Activated naive CD8-positive, alpha-beta T cell treated with anti-CD3 and anti-CD28 coated beads for 36 hours (primary cell): ENCODE data around the gene ZSCAN4. TPM values are rescaled to one million over a fixed set of nuclear protein-coding genes. Genes with fewer than 3 reads are reported as not detected.

ENCODE experiments used
- DNase-seq: peaks from one replicate; pipeline ENCODE4 v3.0.0; 2021
- H3K27ac Mint-ChIP-seq: one replicate; pipeline ENCODE4 v1.8.0; 2022; ENCODE audit warnings: mild to moderate bottlenecking, moderate library complexity, mixed read lengths
- H3K27me3 Mint-ChIP-seq: one replicate; pipeline ENCODE4 v1.8.0; 2022; ENCODE audit warnings: mild to moderate bottlenecking, mixed read lengths
- H3K36me3 Mint-ChIP-seq: one replicate; pipeline ENCODE4 v1.8.0; 2021; ENCODE audit warnings: mild to moderate bottlenecking, mixed read lengths
- H3K4me1 Mint-ChIP-seq: one replicate; pipeline ENCODE4 v1.8.0; 2021; ENCODE audit warnings: mixed read lengths
- H3K4me3 Mint-ChIP-seq: one replicate; pipeline ENCODE4 v1.8.0; 2022; ENCODE audit warnings: mild to moderate bottlenecking, moderate library complexity, mixed read lengths
- H3K9me3 Mint-ChIP-seq: one replicate; pipeline ENCODE4 v1.8.0; 2022; ENCODE audit warnings: mixed read lengths
- total RNA-seq, 2 experiments: library from RNA; stranded (reverse); gene quantifications; one replicate each; pipeline ENCODE4 v1.2.3, GENCODE V29; 2021

Gene ZSCAN4
- under 1 TPM in 1 of 2 experiments, not detected in 1; 0.14 TPM for total RNA-seq

GRCh38 chr19:57668635-57669034, at the start of gene ZSCAN4:
Gene ZSCAN4 (plus strand): TSS chr19:57668935. CDS start chr19:57676146, 7,211 bp downstream.
- Mint-ChIP-seq H3K27ac (no peak within 1 kb of the TSS), H3K4me3 (no peak within 1 kb of the TSS), H3K36me3 (peaks cover 2% of the 10 kb centered on the region), H3K27me3 (peaks cover 48% of the 10 kb centered on the region), H3K9me3 (no peaks in the 10 kb centered on the region), H3K4me1 (peaks cover 3% of the 10 kb centered on the region)
- DNase-seq, result no peak

GRCh38 chr19:57620673-57621348, 47.9 kb upstream of the ZSCAN4 start:
- no peaks in the 10 kb centered on the region for H3K27me3 Mint-ChIP-seq

GRCh38 chr19:57623091-57623490, 45.6 kb upstream of the ZSCAN4 start:
- Mint-ChIP-seq H3K4me3 (no peak overlapping the region), H3K36me3 (peaks cover 79% of the 10 kb centered on the region), H3K27me3 (no peaks in the 10 kb centered on the region), H3K27ac (no peak overlapping the region), H3K9me3 (peaks cover 67% of the 10 kb centered on the region), H3K4me1 (no peaks in the 10 kb centered on the region)
- DNase-seq, result no peak

More at GRCh38 chr19:57620673-57621348, 47.9 kb upstream of the ZSCAN4 start:
- H3K4me1 Mint-ChIP-seq, result no peaks in the 10 kb centered on the region
- H3K36me3 Mint-ChIP-seq, result peaks cover 99% of the 10 kb centered on the region
- DNase-seq, result no peak
- H3K27ac Mint-ChIP-seq, result no peak overlapping the region
- peaks cover 80% of the 10 kb centered on the region for H3K9me3 Mint-ChIP-seq
- H3K4me3 Mint-ChIP-seq, result no peak overlapping the region

GRCh38 chr19:57632987-57633831, 35.5 kb upstream of the ZSCAN4 start, which contains the start of gene ZNF211:
Gene ZNF211 (plus strand): TSS chr19:57633168. CDS start chr19:57633347, 179 bp downstream.
- Mint-ChIP-seq H3K27ac (peak within 1 kb of the TSS; percentile 84), H3K27me3 (no peaks in the 10 kb centered on the region), H3K9me3 (peaks cover 22% of the 10 kb centered on the region), H3K4me1 (peaks cover 9% of the 10 kb centered on the region), H3K4me3 (peak within 1 kb of the TSS; percentile 93), H3K36me3 (peaks cover 54% of the 10 kb centered on the region)
- peak; percentile 86 for DNase-seq

- DNase-seq, result no peak
- Mint-ChIP-seq H3K4me1 (peaks cover 9% of the 10 kb centered on the region), H3K4me3 (peak overlapping the region; percentile 93), H3K9me3 (peaks cover 27% of the 10 kb centered on the region), H3K27me3 (no peaks in the 10 kb centered on the region), H3K27ac (peak overlapping the region; percentile 84), H3K36me3 (peaks cover 60% of the 10 kb centered on the region)
Observed at GRCh38 chr19:57633832-57634131, 35.0 kb upstream of the ZSCAN4 start.

GRCh38 chr19:57637379-57637778, 31.4 kb upstream of the ZSCAN4 start:
- Mint-ChIP-seq H3K36me3 (peaks cover 78% of the 10 kb centered on the region), H3K4me1 (peaks cover 9% of the 10 kb centered on the region), H3K27ac (no peak overlapping the region), H3K27me3 (no peaks in the 10 kb centered on the region), H3K4me3 (no peak overlapping the region), H3K9me3 (peaks cover 48% of the 10 kb centered on the region)
- DNase-seq, result no peak

GRCh38 chr19:57641715-57642234, 27.0 kb upstream of the ZSCAN4 start:
- H3K36me3 Mint-ChIP-seq, result peaks cover 78% of the 10 kb centered on the region

GRCh38 chr19:57642396-57643046, 26.2 kb upstream of the ZSCAN4 start:
- H3K27me3 Mint-ChIP-seq, result no peaks in the 10 kb centered on the region
- H3K27ac Mint-ChIP-seq, result no peak overlapping the region
- peaks cover 70% of the 10 kb centered on the region for H3K36me3 Mint-ChIP-seq
- peaks cover 56% of the 10 kb centered on the region for H3K9me3 Mint-ChIP-seq
- DNase-seq, result no peak
- H3K4me3 Mint-ChIP-seq, result no peak overlapping the region
- no peaks in the 10 kb centered on the region for H3K4me1 Mint-ChIP-seq

More at GRCh38 chr19:57641715-57642234, 27.0 kb upstream of the ZSCAN4 start:
- no peak for DNase-seq
- Mint-ChIP-seq H3K27ac (no peak overlapping the region), H3K9me3 (peaks cover 60% of the 10 kb centered on the region), H3K4me3 (no peak overlapping the region), H3K4me1 (no peaks in the 10 kb centered on the region), H3K27me3 (no peaks in the 10 kb centered on the region)

- no peak overlapping the region for H3K4me3 Mint-ChIP-seq
- peaks cover 58% of the 10 kb centered on the region for H3K36me3 Mint-ChIP-seq
- H3K4me1 Mint-ChIP-seq, result no peaks in the 10 kb centered on the region
- no peak for DNase-seq
- H3K9me3 Mint-ChIP-seq, result peaks cover 53% of the 10 kb centered on the region
- no peaks in the 10 kb centered on the region for H3K27me3 Mint-ChIP-seq
- no peak overlapping the region for H3K27ac Mint-ChIP-seq
Observed at GRCh38 chr19:57643734-57644133, 25.0 kb upstream of the ZSCAN4 start.

GRCh38 chr19:57648331-57649003, 20.3 kb upstream of the ZSCAN4 start:
- H3K36me3 Mint-ChIP-seq, result peaks cover 26% of the 10 kb centered on the region
- no peak for DNase-seq
- H3K4me3 Mint-ChIP-seq, result no peak overlapping the region
- H3K27me3 Mint-ChIP-seq, result peaks cover 4% of the 10 kb centered on the region
- peaks cover 42% of the 10 kb centered on the region for H3K9me3 Mint-ChIP-seq
- peaks cover 7% of the 10 kb centered on the region for H3K4me1 Mint-ChIP-seq
- H3K27ac Mint-ChIP-seq, result no peak overlapping the region

GRCh38 chr19:57651654-57651996, 17.1 kb upstream of the ZSCAN4 start:
- peaks cover 37% of the 10 kb centered on the region for H3K9me3 Mint-ChIP-seq
- peaks cover 27% of the 10 kb centered on the region for H3K36me3 Mint-ChIP-seq
- peak overlapping the region; percentile 50 for H3K4me3 Mint-ChIP-seq
- H3K27me3 Mint-ChIP-seq, result peaks cover 23% of the 10 kb centered on the region
- peaks cover 7% of the 10 kb centered on the region for H3K4me1 Mint-ChIP-seq
- no peak for DNase-seq
- no peak overlapping the region for H3K27ac Mint-ChIP-seq

- Mint-ChIP-seq H3K27me3 (peaks cover 25% of the 10 kb centered on the region), H3K36me3 (peaks cover 27% of the 10 kb centered on the region), H3K4me3 (no peak overlapping the region), H3K27ac (no peak overlapping the region), H3K4me1 (peaks cover 7% of the 10 kb centered on the region), H3K9me3 (peaks cover 32% of the 10 kb centered on the region)
- DNase-seq, result no peak
Observed at GRCh38 chr19:57653689-57654088, 15.0 kb upstream of the ZSCAN4 start.

GRCh38 chr19:57655443-57655842, 13.3 kb upstream of the ZSCAN4 start:
- H3K9me3 Mint-ChIP-seq, result peaks cover 27% of the 10 kb centered on the region
- DNase-seq, result no peak
- no peak overlapping the region for H3K4me3 Mint-ChIP-seq
- H3K27me3 Mint-ChIP-seq, result peaks cover 33% of the 10 kb centered on the region
- H3K27ac Mint-ChIP-seq, result no peak overlapping the region
- peaks cover 7% of the 10 kb centered on the region for H3K4me1 Mint-ChIP-seq
- H3K36me3 Mint-ChIP-seq, result peaks cover 27% of the 10 kb centered on the region

- peaks cover 5% of the 10 kb centered on the region for H3K4me1 Mint-ChIP-seq
- H3K27ac Mint-ChIP-seq, result no peak overlapping the region
- peaks cover 39% of the 10 kb centered on the region for H3K27me3 Mint-ChIP-seq
- peaks cover 27% of the 10 kb centered on the region for H3K9me3 Mint-ChIP-seq
- H3K4me3 Mint-ChIP-seq, result no peak overlapping the region
- peaks cover 26% of the 10 kb centered on the region for H3K36me3 Mint-ChIP-seq
- no peak for DNase-seq
Observed at GRCh38 chr19:57656346-57656745, 12.4 kb upstream of the ZSCAN4 start.
